ENCODE results near the gene TERB1. TPM values are rescaled to one million over a fixed set of nuclear protein-coding genes. Genes with fewer than 3 reads are reported as not detected.
A peak's percentile ranks its signal among the peaks of the same experiment; 100 is the strongest.

Gene TERB1
- total and polyA plus RNA-seq, 2 of the 13 experiments (the other 11 are each of a cell fraction or from before 2014, with no cell fraction given) = not detected

DNA sequence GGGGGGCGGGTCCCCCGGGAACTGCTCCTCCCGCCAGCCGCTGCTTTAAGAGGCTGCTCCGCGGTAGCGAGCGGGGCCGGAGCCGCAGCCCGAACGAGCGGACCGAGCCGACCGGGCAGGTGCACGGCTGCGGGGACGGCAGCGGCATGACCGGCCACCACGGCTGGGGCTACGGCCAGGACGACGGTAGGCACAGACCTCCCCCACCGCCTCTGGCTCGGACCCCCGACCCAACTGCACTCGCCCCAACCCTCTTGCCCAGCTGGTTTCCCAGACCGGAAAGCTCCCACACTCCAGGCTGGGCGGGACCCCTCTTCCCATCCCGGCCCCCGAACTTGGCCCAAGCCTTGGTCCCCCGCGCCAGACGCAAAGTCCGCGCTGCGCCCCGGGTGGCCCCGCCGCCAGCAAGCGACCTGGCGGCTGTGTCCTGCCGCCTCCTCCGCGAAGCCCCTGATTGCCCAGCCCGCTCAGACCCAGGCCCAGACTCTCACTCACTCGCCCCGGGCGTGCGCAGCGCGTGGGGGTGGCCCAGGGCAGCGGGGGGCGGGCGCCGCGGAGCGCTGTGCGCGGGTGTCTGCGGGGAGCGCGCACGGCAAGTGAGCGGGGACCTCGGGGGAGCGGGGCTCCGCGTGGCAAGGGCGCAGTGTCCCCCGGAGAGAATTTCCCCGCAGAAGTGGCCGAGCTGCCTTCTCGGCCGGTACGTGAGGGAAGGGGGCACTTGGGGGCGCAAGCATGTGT, 43.1 kb upstream of the TERB1 start, which contains the start of gene CA7 (continued):
- no peak for TF ChIP-seq CREB1 (IDR thresholded peaks at IDR 0.05)
- TF ChIP-seq CREB1 (CRISPR knock-in tag; IDR thresholded peaks at IDR 0.05) = no peak
- no peak for TF ChIP-seq ZNF143 (CRISPR knock-in tag; IDR thresholded peaks at IDR 0.05)
- TF ChIP-seq ZBTB7A (CRISPR knock-in tag; IDR thresholded peaks at IDR 0.05) = peak; percentile 19; the same call in 1 of the 2 replicates
- TF ChIP-seq, protein P1, sequence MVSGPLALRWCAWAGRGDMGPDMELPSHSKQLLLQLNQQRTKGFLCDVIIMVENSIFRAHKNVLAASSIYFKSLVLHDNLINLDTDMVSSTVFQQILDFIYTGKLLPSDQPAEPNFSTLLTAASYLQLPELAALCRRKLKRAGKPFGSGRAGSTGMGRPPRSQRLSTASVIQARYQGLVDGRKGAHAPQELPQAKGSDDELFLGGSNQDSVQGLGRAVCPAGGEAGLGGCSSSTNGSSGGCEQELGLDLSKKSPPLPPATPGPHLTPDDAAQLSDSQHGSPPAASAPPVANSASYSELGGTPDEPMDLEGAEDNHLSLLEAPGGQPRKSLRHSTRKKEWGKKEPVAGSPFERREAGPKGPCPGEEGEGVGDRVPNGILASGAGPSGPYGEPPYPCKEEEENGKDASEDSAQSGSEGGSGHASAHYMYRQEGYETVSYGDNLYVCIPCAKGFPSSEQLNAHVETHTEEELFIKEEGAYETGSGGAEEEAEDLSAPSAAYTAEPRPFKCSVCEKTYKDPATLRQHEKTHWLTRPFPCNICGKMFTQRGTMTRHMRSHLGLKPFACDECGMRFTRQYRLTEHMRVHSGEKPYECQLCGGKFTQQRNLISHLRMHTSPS (CRISPR knock-in tag; IDR thresholded peaks at IDR 0.05; ENCODE audit: low read depth) = no peak
- no peak for TF ChIP-seq ZNF589 (CRISPR knock-in tag; conservative IDR thresholded peaks at IDR 0.05)
- TF ChIP-seq JUND (CRISPR knock-in tag; IDR thresholded peaks at IDR 0.05) = no peak
- TF ChIP-seq KDM2A (CRISPR knock-in tag; IDR thresholded peaks at IDR 0.05; ENCODE audit: borderline replicate concordance, low read depth) = peak; percentile 23; the same call in 1 of the 2 replicates
- no peak for TF ChIP-seq ZNF468 (CRISPR knock-in tag; IDR thresholded peaks at IDR 0.05)
- no peak for TF ChIP-seq SRSF1 (optimal IDR thresholded peaks at IDR 0.05; ENCODE audit: low read depth, low read length)
- TF ChIP-seq HOXA7 (CRISPR knock-in tag; IDR thresholded peaks at IDR 0.05) = no peak
- TF ChIP-seq TAF1 (CRISPR knock-in tag; IDR thresholded peaks at IDR 0.05) = no peak
- TF ChIP-seq, protein P2, sequence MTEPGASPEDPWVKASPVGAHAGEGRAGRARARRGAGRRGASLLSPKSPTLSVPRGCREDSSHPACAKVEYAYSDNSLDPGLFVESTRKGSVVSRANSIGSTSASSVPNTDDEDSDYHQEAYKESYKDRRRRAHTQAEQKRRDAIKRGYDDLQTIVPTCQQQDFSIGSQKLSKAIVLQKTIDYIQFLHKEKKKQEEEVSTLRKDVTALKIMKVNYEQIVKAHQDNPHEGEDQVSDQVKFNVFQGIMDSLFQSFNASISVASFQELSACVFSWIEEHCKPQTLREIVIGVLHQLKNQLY (CRISPR knock-in tag; IDR thresholded peaks at IDR 0.05) = no peak
- TF ChIP-seq SRF (IDR thresholded peaks at IDR 0.05; ENCODE audit: low read depth, low read length) = no peak
- no peak for TF ChIP-seq SUZ12 (IDR thresholded peaks at IDR 0.05; ENCODE audit: low read depth, low read length)
- TF ChIP-seq CAMTA2 (CRISPR knock-in tag; IDR thresholded peaks at IDR 0.05; ENCODE audit: borderline replicate concordance) = no peak
- TF ChIP-seq, protein P3, sequence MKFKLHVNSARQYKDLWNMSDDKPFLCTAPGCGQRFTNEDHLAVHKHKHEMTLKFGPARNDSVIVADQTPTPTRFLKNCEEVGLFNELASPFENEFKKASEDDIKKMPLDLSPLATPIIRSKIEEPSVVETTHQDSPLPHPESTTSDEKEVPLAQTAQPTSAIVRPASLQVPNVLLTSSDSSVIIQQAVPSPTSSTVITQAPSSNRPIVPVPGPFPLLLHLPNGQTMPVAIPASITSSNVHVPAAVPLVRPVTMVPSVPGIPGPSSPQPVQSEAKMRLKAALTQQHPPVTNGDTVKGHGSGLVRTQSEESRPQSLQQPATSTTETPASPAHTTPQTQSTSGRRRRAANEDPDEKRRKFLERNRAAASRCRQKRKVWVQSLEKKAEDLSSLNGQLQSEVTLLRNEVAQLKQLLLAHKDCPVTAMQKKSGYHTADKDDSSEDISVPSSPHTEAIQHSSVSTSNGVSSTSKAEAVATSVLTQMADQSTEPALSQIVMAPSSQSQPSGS (CRISPR knock-in tag; IDR thresholded peaks at IDR 0.05) = no peak
- no peak for TF ChIP-seq MXD4 (CRISPR knock-in tag; IDR thresholded peaks at IDR 0.05)
- peak; percentile 50 for TF ChIP-seq HNRNPK (IDR thresholded peaks at IDR 0.05; ENCODE audit: low read depth, low read length, poor library complexity, severe bottlenecking)
- TF ChIP-seq ARNT (IDR thresholded peaks at IDR 0.05) = no peak
- TF ChIP-seq ZNF572 (CRISPR knock-in tag; IDR thresholded peaks at IDR 0.05) = no peak
- TF ChIP-seq, protein P4, sequence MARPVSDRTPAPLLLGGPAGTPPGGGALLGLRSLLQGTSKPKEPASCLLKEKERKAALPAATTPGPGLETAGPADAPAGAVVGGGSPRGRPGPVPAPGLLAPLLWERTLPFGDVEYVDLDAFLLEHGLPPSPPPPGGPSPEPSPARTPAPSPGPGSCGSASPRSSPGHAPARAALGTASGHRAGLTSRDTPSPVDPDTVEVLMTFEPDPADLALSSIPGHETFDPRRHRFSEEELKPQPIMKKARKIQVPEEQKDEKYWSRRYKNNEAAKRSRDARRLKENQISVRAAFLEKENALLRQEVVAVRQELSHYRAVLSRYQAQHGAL (CRISPR knock-in tag; IDR thresholded peaks at IDR 0.05; ENCODE audit: not compliant biosample characterization) = no peak
- TF ChIP-seq, protein P5, sequence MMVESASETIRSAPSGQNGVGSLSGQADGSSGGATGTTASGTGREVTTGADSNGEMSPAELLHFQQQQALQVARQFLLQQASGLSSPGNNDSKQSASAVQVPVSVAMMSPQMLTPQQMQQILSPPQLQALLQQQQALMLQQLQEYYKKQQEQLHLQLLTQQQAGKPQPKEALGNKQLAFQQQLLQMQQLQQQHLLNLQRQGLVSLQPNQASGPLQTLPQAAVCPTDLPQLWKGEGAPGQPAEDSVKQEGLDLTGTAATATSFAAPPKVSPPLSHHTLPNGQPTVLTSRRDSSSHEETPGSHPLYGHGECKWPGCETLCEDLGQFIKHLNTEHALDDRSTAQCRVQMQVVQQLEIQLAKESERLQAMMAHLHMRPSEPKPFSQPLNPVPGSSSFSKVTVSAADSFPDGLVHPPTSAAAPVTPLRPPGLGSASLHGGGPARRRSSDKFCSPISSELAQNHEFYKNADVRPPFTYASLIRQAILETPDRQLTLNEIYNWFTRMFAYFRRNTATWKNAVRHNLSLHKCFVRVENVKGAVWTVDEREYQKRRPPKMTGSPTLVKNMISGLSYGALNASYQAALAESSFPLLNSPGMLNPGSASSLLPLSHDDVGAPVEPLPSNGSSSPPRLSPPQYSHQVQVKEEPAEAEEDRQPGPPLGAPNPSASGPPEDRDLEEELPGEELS (CRISPR knock-in tag; IDR thresholded peaks at IDR 0.05) = 0 out of 2 replicates have a peak, but pooled peaks have one; percentile 11
- TF ChIP-seq GATAD2A (CRISPR knock-in tag; IDR thresholded peaks at IDR 0.05) = no peak
- TF ChIP-seq ZNF850 (CRISPR knock-in tag; conservative IDR thresholded peaks at IDR 0.05) = no peak
